ENCODE data around the gene MRPL43. TPM values are rescaled to one million over a fixed set of nuclear protein-coding genes. Genes with fewer than 3 reads are reported as not detected.
A peak's percentile ranks its signal among the peaks of the same experiment; 100 is the strongest.

The MRPL43 gene
- total RNA-seq, 1 experiment from 2014 or later, result 92.1 TPM

- peak; percentile 96 to 99 for DNase-seq
- H3K27ac ChIP-seq, result no peak overlapping the region
- no peak overlapping the region for H3K4me3 ChIP-seq
- peaks cover 40% of the 10 kb centered on the region for H3K4me1 ChIP-seq
- no peaks in the 10 kb centered on the region for H3K27me3 ChIP-seq
- no peaks in the 10 kb centered on the region for H3K9me3 ChIP-seq (replicated peaks)
- H3K36me3 ChIP-seq, result peaks cover 4% of the 10 kb centered on the region
Observed at GRCh38 chr10:101012525-101013364, 25.4 kb upstream of the MRPL43 start.

- H3K4me3 ChIP-seq, result no peak overlapping the region
- H3K27me3 ChIP-seq, result no peaks in the 10 kb centered on the region
- DNase-seq, result peak in 1 of 2 experiments; percentile 67
- H3K27ac ChIP-seq, result no peak overlapping the region
- peaks cover 48% of the 10 kb centered on the region for H3K4me1 ChIP-seq
- H3K36me3 ChIP-seq, result peaks cover 8% of the 10 kb centered on the region
- no peaks in the 10 kb centered on the region for H3K9me3 ChIP-seq (replicated peaks)
Observed at GRCh38 chr10:101011517-101012423, 24.5 kb upstream of the MRPL43 start.

- H3K36me3 ChIP-seq, result peaks cover 20% of the 10 kb centered on the region
- DNase-seq, result no peak
- peaks cover 61% of the 10 kb centered on the region for H3K4me1 ChIP-seq
- no peak overlapping the region for H3K27ac ChIP-seq
- no peaks in the 10 kb centered on the region for H3K9me3 ChIP-seq (replicated peaks)
- H3K4me3 ChIP-seq, result no peak overlapping the region
- no peaks in the 10 kb centered on the region for H3K27me3 ChIP-seq
Observed at GRCh38 chr10:101010329-101010728, 23.0 kb upstream of the MRPL43 start.

GRCh38 chr10:101008823-101009423 is 21.6 kb upstream of the MRPL43 start:
- no peaks in the 10 kb centered on the region for H3K9me3 ChIP-seq (replicated peaks)
- peak in 1 of 2 experiments; percentile 77 for DNase-seq
- peaks cover 59% of the 10 kb centered on the region for H3K4me1 ChIP-seq
- no peak overlapping the region; the same call in 1 of the 2 replicates for H3K27ac ChIP-seq
- no peaks in the 10 kb centered on the region for H3K27me3 ChIP-seq
- H3K36me3 ChIP-seq, result peaks cover 34% of the 10 kb centered on the region
- no peak overlapping the region for H3K4me3 ChIP-seq

- H3K27ac ChIP-seq, result peak overlapping the region; percentile 48; the same call in 1 of the 2 replicates
- peaks cover 55% of the 10 kb centered on the region for H3K4me1 ChIP-seq
- DNase-seq, result peak in 1 of 2 experiments; percentile 43
Observed at GRCh38 chr10:101007915-101008822, 20.9 kb upstream of the MRPL43 start.

GRCh38 chr10:101007099-101007711 is 19.9 kb upstream of the MRPL43 start:
- peak; percentile 95 to 97 for DNase-seq
- Histone ChIP-seq H3K36me3 (peaks cover 48% of the 10 kb centered on the region), H3K4me3 (no peak overlapping the region), H3K4me1 (peaks cover 46% of the 10 kb centered on the region), H3K9me3 (replicated peaks) (no peaks in the 10 kb centered on the region), H3K27me3 (no peaks in the 10 kb centered on the region), H3K27ac (peak overlapping the region; percentile 48)

More at GRCh38 chr10:101007915-101008822, 20.9 kb upstream of the MRPL43 start:
- Histone ChIP-seq H3K4me3 (no peak overlapping the region), H3K9me3 (replicated peaks) (no peaks in the 10 kb centered on the region), H3K36me3 (peaks cover 41% of the 10 kb centered on the region), H3K27me3 (no peaks in the 10 kb centered on the region)

- no peaks in the 10 kb centered on the region for H3K9me3 ChIP-seq (replicated peaks)
- peak; percentile 69 to 75 for DNase-seq
- H3K27ac ChIP-seq, result peak overlapping the region; percentile 48
- H3K36me3 ChIP-seq, result peaks cover 48% of the 10 kb centered on the region
- H3K4me1 ChIP-seq, result peaks cover 51% of the 10 kb centered on the region
- H3K4me3 ChIP-seq, result no peak overlapping the region
- H3K27me3 ChIP-seq, result no peaks in the 10 kb centered on the region
Observed at GRCh38 chr10:101006593-101007098, 19.3 kb upstream of the MRPL43 start.

GRCh38 chr10:101005869-101006567 is 18.7 kb upstream of the MRPL43 start:
- Histone ChIP-seq H3K27ac (peak overlapping the region; percentile 48), H3K4me3 (no peak overlapping the region), H3K4me1 (peaks cover 57% of the 10 kb centered on the region), H3K9me3 (replicated peaks) (no peaks in the 10 kb centered on the region), H3K36me3 (peaks cover 50% of the 10 kb centered on the region), H3K27me3 (no peaks in the 10 kb centered on the region)
- DNase-seq, result no peak

- H3K9me3 ChIP-seq (replicated peaks), result no peaks in the 10 kb centered on the region
- H3K4me1 ChIP-seq, result peaks cover 58% of the 10 kb centered on the region
- no peak overlapping the region for H3K4me3 ChIP-seq
- no peak overlapping the region for H3K27ac ChIP-seq
- H3K36me3 ChIP-seq, result peaks cover 51% of the 10 kb centered on the region
- H3K27me3 ChIP-seq, result no peaks in the 10 kb centered on the region
- DNase-seq, result no peak
Observed at GRCh38 chr10:101005361-101005760, 18.1 kb upstream of the MRPL43 start.

- H3K36me3 ChIP-seq, result peaks cover 51% of the 10 kb centered on the region
- no peak overlapping the region for H3K4me3 ChIP-seq
- H3K9me3 ChIP-seq (replicated peaks), result no peaks in the 10 kb centered on the region
- no peak overlapping the region for H3K27ac ChIP-seq
- H3K4me1 ChIP-seq, result peaks cover 52% of the 10 kb centered on the region
- DNase-seq, result no peak
- no peaks in the 10 kb centered on the region for H3K27me3 ChIP-seq
Observed at GRCh38 chr10:101003639-101004206, 16.4 kb upstream of the MRPL43 start.

GRCh38 chr10:101002456-101002855 is 15.2 kb upstream of the MRPL43 start:
- Histone ChIP-seq H3K4me1 (peaks cover 40% of the 10 kb centered on the region), H3K36me3 (peaks cover 44% of the 10 kb centered on the region), H3K4me3 (no peak overlapping the region), H3K9me3 (replicated peaks) (no peaks in the 10 kb centered on the region), H3K27me3 (no peaks in the 10 kb centered on the region), H3K27ac (no peak overlapping the region)
- DNase-seq, result peak in 1 of 2 experiments; percentile 4

GRCh38 chr10:101001659-101002035 is 14.3 kb upstream of the MRPL43 start:
- Histone ChIP-seq H3K9me3 (replicated peaks) (no peaks in the 10 kb centered on the region), H3K4me3 (peak overlapping the region; percentile 83), H3K36me3 (peaks cover 43% of the 10 kb centered on the region), H3K4me1 (peaks cover 33% of the 10 kb centered on the region), H3K27ac (peak overlapping the region; percentile 99), H3K27me3 (no peaks in the 10 kb centered on the region)
- DNase-seq, result no peak

All from SJCRH30 (cell line).